Kidney (tissue), 14 donors: ENCODE measurements around the gene CPT1C. TPM values are rescaled to one million over a fixed set of nuclear protein-coding genes. Genes with fewer than 3 reads are reported as not detected.
A peak's percentile ranks its signal among the peaks of the same experiment; 100 is the strongest.

ENCODE experiments used
- DNase-seq, 5 donors: peaks; one replicate each; pipeline ENCODE4 v3.0.0-alpha.2; 2013 to 2020
- FAIRE-seq: peaks from 2 replicates; lab custom pipeline; 2012; peaks lifted over from hg19 to GRCh38; lab: Jason Lieb, UNC
- H3K27ac ChIP-seq, 2 donors: one replicate each; pipeline ENCODE4 v1.7.0; 2013; ENCODE audit warnings: low read depth in 2 of 2, low read length in 2 of 2, inconsistent platforms in 1 of 2
- H3K27me3 ChIP-seq: one replicate; pipeline ENCODE4 v1.7.1; 2013; ENCODE audit warnings: low read length, inconsistent platforms; ENCODE audit not compliant: control insufficient read depth, insufficient read depth
- H3K36me3 ChIP-seq, 3 donors: one replicate each; pipeline versions ENCODE4 v1.7.0 to v1.7.1; 2013; ENCODE audit warnings: low read length in 3 of 3, control low read depth in 1 of 3, inconsistent platforms in 1 of 3; ENCODE audit not compliant: insufficient read depth in 3 of 3, control insufficient read depth in 2 of 3
- H3K4me1 ChIP-seq, 3 donors: one replicate each; pipeline versions ENCODE4 v1.7.0 to v1.7.1; 2013; ENCODE audit warnings: low read length in 3 of 3, inconsistent platforms in 1 of 3, low read depth in 1 of 3; ENCODE audit not compliant: control insufficient read depth in 2 of 3, insufficient read depth in 2 of 3
- H3K4me3 ChIP-seq, 3 donors: one replicate each; pipeline versions ENCODE4 v1.7.0 to v1.8.1; 2013; ENCODE audit warnings: low read length in 3 of 3, control low read depth in 1 of 3, inconsistent platforms in 1 of 3
- H3K9ac ChIP-seq, 3 donors: one replicate each; pipeline versions ENCODE4 v1.7.0 to v1.7.1; 2013; ENCODE audit warnings: low read length in 3 of 3, control low read depth in 1 of 3, inconsistent platforms in 1 of 3
- H3K9me3 ChIP-seq, 3 donors: one replicate each; pipeline versions ENCODE4 v1.7.0 to v1.7.1; 2013; ENCODE audit warnings: low read length in 3 of 3, control low read depth in 1 of 3, inconsistent platforms in 1 of 3; ENCODE audit not compliant: control insufficient read depth in 2 of 3, insufficient read depth in 1 of 3
- intact Hi-C: fragments of 100-400 bp; cut with DNase I; formaldehyde crosslinking; loops from one replicate; pipeline ENCODE4 v1.11.1; 2022
- polyA plus RNA-seq: library from polyadenylated mRNA; stranded (reverse); fragments of 350-450 nt; fragmentation: Illumina TruSeq; extraction: RNeasy Lipid Tissue Mini Kit (QIAGEN cat#74804); gene quantifications from one replicate; pipeline ENCODE4 v1.2.3, GENCODE V29; 2014; ENCODE audit warnings: low read depth, low replicate concordance; ENCODE audit not compliant: insufficient read depth
- total RNA-seq: library from RNA; stranded (reverse); fragmentation: NEBNext Ultra II Directional; extraction: Animal tissue kit (Norgen Biotek cat#: 25700); gene quantifications from one replicate; pipeline ENCODE4 v1.2.1, GENCODE V29; 2021
- TF ChIP-seq, protein P1 (sequence below): IDR thresholded peaks from 3 replicates; pipeline ENCODE4 v1.5.1; 2012; ENCODE audit warnings: mild to moderate bottlenecking, moderate library complexity, borderline replicate concordance; ENCODE audit not compliant: insufficient read depth; ENCODE audit errors: extremely low read depth
- donor health status: control.
- donor health status: control.
- donor health status: control.
- donor health status: control.
- donor health status: control.
- donor health status: DM: yes; HTN: yes; CAD: no.
- donor health status: Normal renal cell carcinoma (clear cell type).

CPT1C gene
- total and polyA plus RNA-seq, 2 donors from 2014 or later, result 2.6 to 6.0 TPM

DNA sequence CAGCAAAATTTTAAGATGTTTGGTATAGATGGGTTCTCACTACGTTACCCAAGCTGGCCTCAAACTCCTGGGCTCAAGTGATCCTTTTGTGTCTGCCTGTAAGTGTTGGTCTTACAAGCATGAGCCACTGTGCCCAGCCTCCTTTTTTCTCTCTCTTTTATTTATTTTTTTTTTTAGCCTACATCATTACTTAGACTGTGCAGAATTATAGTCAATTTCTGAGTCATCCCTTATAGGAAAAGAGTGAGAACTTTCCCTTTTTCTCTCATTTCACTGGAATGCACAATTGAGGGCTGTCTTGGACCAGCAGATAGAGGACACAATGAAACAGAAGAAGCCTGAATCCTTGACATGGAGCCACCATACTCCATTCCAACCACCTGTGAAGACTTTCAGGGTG, 58.9 kb downstream of the CPT1C start:
- no peak overlapping the region for H3K9ac ChIP-seq
- H3K4me1 ChIP-seq, result no peaks in the 10 kb centered on the region
- H3K4me3 ChIP-seq, result no peak overlapping the region
- intact Hi-C loops, result no loop called here
- DNase-seq (no peak), FAIRE-seq (no peak)
- no peak overlapping the region for H3K27ac ChIP-seq
- H3K36me3 ChIP-seq, result no peaks in the 10 kb centered on the region
- no peaks in the 10 kb centered on the region for H3K27me3 ChIP-seq
- H3K9me3 ChIP-seq, result no peaks in the 10 kb centered on the region
- TF ChIP-seq, protein P1, sequence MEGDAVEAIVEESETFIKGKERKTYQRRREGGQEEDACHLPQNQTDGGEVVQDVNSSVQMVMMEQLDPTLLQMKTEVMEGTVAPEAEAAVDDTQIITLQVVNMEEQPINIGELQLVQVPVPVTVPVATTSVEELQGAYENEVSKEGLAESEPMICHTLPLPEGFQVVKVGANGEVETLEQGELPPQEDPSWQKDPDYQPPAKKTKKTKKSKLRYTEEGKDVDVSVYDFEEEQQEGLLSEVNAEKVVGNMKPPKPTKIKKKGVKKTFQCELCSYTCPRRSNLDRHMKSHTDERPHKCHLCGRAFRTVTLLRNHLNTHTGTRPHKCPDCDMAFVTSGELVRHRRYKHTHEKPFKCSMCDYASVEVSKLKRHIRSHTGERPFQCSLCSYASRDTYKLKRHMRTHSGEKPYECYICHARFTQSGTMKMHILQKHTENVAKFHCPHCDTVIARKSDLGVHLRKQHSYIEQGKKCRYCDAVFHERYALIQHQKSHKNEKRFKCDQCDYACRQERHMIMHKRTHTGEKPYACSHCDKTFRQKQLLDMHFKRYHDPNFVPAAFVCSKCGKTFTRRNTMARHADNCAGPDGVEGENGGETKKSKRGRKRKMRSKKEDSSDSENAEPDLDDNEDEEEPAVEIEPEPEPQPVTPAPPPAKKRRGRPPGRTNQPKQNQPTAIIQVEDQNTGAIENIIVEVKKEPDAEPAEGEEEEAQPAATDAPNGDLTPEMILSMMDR, result no peak

- TF ChIP-seq, protein P1, result no peak
- DNase-seq, result no peak
- Histone ChIP-seq H3K4me1 (no peaks in the 10 kb centered on the region), H3K4me3 (no peak overlapping the region), H3K27me3 (no peaks in the 10 kb centered on the region), H3K9ac (no peak overlapping the region), H3K27ac (no peak overlapping the region), H3K36me3 (no peaks in the 10 kb centered on the region), H3K9me3 (peaks cover 0 to 7% (median 0%) of the 10 kb centered on the region in 3 donors)
- intact Hi-C loops, result no loop called here
- no peak for FAIRE-seq
These were observed 61.8 kb downstream of the CPT1C start for GRCh38 chr19:49752701-49753100.

DNA sequence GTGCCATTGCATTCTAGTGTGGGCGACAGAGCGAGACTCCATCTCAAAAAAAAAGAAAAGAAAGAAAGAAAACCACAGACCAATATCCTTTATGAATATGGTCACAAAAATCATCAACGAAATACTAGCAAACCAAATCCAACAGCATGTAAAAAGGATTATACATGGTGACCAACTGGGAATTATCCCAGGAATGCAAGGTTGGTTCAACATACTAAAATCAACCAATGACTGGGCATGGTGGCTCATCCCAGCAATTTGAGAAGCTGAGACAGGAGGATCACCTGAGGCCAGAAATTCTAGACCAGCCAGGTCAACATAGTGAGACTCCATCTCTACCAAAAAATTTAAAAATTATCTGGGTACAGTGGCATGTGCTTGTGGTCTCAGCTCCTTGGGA, 65.0 kb downstream of the CPT1C start:
- no peak overlapping the region for H3K9ac ChIP-seq
- DNase-seq (no peak), FAIRE-seq (no peak)
- no peaks in the 10 kb centered on the region for H3K27me3 ChIP-seq
- H3K9me3 ChIP-seq, result peaks cover 0 to 7% (median 0%) of the 10 kb centered on the region in 3 donors
- no peak overlapping the region for H3K4me3 ChIP-seq
- no peaks in the 10 kb centered on the region for H3K36me3 ChIP-seq
- H3K27ac ChIP-seq, result no peak overlapping the region
- intact Hi-C loops, result no loop called here
- TF ChIP-seq, protein P1, result no peak
- H3K4me1 ChIP-seq, result no peaks in the 10 kb centered on the region

DNA sequence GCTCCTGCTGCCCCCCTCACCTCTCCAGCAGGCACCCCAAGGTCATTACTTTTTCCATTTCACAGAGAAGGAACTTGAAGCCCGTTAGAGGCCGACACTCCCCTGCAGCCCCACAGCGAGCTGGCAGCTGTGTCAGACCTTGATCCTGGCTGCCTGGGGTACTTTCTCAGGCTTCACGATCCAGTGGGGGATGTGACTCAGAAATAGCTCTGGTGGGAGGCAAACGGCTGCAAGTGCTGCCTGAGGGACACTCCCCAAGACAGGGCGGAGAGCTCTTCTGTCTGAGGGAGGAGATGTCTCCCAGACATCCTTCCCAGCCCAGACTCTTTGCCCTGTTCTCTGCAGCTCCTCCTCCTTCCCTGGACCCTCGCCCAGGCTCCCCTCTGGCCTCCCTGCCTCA, 67.4 kb downstream of the CPT1C start:
- Histone ChIP-seq H3K4me1 (no peaks in the 10 kb centered on the region), H3K27ac (no peak overlapping the region), H3K9ac (no peak overlapping the region), H3K9me3 (peaks cover 0 to 7% (median 0%) of the 10 kb centered on the region in 3 donors), H3K4me3 (no peak overlapping the region), H3K27me3 (no peaks in the 10 kb centered on the region), H3K36me3 (no peaks in the 10 kb centered on the region)
- intact Hi-C loops, result no loop called here
- TF ChIP-seq, protein P1, result no peak
- FAIRE-seq (no peak), DNase-seq (peak in 1 of 5 donors; percentile 12)
